Esophagus muscularis mucosa (tissue), 4 donors: ENCODE measurements around the gene RNF138.

Source experiments
- EP300 ChIP-seq: sonication (generic); formaldehyde crosslinking; IDR thresholded peaks from one replicate; pipeline ENCODE4 v1.6.1; 2017; ENCODE audit warnings: antibody characterized with exemption
- POLR2A ChIP-seq: fragments of 450-650 bp; IDR thresholded peaks from one replicate; pipeline ENCODE4 v1.6.1; 2017; ENCODE audit warnings: antibody characterized with exemption, moderate library complexity, mild to moderate bottlenecking, low read depth
- POLR2AphosphoS5 ChIP-seq, 2 donors: sonication (generic); formaldehyde crosslinking; IDR thresholded peaks; one replicate each; pipeline ENCODE4 v1.6.1; 2017; ENCODE audit warnings: antibody characterized with exemption in 2 of 2
- TF ChIP-seq, protein P1 (sequence below), 3 experiments: fragments of 200-600 bp in 2 of 3; fragments of 450-650 bp in 1 of 3; sonication (generic) in 2 of 3; IDR thresholded peaks; one replicate each; pipeline ENCODE4 v1.5.1; 2017 to 2019; ENCODE audit warnings: antibody characterized with exemption in 3 of 3, mild to moderate bottlenecking in 2 of 3, moderate library complexity in 1 of 3

DNA sequence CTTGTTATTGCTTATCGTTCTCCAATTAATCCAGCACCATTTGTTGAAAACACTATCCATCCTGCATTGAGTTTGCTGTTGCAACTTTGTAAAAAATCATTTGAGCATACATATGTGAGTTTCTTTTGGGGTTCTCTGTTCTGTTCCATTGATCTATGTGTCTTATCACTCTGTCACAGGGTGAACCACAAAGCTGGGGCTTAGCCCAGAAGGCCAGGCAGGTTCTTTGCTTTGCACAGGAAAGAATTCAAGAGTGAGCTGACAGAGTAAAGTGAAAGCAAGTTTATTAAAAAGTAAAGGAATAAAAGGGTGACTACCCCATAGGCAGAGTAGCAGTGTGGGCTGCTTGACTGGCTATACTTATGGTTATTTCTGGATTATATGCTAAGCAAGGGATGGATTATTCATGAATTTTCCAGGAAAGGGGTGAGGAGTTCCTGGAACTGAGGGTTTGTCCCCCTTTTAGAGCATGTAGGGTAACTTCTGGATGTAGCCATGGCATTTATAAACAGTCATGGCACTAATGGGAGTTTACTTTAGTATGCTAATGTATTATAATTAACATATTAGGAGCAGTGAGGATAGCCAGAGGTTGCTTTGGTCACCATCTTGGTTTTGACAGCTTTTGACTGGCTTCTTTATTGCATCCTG lies 46.8 kb downstream of the RNF138 start:
- TF ChIP-seq, protein P1, sequence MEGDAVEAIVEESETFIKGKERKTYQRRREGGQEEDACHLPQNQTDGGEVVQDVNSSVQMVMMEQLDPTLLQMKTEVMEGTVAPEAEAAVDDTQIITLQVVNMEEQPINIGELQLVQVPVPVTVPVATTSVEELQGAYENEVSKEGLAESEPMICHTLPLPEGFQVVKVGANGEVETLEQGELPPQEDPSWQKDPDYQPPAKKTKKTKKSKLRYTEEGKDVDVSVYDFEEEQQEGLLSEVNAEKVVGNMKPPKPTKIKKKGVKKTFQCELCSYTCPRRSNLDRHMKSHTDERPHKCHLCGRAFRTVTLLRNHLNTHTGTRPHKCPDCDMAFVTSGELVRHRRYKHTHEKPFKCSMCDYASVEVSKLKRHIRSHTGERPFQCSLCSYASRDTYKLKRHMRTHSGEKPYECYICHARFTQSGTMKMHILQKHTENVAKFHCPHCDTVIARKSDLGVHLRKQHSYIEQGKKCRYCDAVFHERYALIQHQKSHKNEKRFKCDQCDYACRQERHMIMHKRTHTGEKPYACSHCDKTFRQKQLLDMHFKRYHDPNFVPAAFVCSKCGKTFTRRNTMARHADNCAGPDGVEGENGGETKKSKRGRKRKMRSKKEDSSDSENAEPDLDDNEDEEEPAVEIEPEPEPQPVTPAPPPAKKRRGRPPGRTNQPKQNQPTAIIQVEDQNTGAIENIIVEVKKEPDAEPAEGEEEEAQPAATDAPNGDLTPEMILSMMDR (IDR thresholded peaks at IDR 0.05): no peak
- TF ChIP-seq EP300: no peak
- TF ChIP-seq POLR2A: no peak
- no peak for TF ChIP-seq POLR2AphosphoS5 (IDR thresholded peaks at IDR 0.05)
